Measurements from ENCODE around the gene USP4.

USP4 gene

DNA sequence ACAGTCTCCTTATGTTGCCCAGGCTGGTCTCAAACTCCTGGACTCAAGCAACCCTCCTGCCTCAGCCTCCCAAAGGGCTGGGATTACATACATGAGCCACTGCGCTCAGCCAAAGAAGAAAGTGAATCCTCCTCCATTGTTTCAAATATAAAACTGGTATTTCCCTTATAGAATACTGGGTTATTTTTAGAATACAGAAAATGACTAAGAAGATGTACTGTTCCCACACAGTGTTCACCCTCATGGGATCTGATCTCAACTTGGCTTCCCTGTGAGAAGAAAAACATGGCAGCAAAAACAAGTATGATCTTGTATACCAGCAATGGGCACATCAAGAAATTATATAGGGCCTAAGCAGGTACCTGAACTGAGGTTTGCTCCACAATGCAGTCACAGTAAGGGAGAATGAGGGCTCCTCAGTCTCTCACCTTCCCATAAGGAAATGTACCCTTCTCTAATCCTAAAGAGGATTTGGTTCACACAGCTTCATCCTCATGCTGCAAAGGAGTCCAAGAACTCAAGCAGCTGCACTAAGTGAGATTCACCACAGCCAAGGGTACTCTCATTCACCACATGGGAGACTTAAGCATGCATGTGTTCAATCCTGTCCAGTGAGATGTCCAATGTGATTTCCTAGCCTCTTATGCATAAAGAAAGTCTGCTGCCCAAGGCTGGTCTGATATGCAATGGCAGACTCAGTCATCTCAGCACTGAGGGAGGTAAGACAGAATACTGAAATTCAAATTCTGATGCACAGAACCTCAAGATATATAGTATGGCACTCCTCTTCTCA is 25.8 kb downstream of the USP4 start:
- TF ChIP-seq, protein P1, sequence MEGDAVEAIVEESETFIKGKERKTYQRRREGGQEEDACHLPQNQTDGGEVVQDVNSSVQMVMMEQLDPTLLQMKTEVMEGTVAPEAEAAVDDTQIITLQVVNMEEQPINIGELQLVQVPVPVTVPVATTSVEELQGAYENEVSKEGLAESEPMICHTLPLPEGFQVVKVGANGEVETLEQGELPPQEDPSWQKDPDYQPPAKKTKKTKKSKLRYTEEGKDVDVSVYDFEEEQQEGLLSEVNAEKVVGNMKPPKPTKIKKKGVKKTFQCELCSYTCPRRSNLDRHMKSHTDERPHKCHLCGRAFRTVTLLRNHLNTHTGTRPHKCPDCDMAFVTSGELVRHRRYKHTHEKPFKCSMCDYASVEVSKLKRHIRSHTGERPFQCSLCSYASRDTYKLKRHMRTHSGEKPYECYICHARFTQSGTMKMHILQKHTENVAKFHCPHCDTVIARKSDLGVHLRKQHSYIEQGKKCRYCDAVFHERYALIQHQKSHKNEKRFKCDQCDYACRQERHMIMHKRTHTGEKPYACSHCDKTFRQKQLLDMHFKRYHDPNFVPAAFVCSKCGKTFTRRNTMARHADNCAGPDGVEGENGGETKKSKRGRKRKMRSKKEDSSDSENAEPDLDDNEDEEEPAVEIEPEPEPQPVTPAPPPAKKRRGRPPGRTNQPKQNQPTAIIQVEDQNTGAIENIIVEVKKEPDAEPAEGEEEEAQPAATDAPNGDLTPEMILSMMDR (IDR thresholded peaks at IDR 0.05; ENCODE audit: low read depth, low read length, missing control alignments) = no peak
- in situ Hi-C loops (cut with HindIII; ENCODE audit: low sequenced_read_pairs) = no loop called here
- DNase-seq (ENCODE audit: low read depth) = no peak
- H3K4me3 ChIP-seq (ENCODE audit: low read depth, low read length) = no peak overlapping the region

DNA sequence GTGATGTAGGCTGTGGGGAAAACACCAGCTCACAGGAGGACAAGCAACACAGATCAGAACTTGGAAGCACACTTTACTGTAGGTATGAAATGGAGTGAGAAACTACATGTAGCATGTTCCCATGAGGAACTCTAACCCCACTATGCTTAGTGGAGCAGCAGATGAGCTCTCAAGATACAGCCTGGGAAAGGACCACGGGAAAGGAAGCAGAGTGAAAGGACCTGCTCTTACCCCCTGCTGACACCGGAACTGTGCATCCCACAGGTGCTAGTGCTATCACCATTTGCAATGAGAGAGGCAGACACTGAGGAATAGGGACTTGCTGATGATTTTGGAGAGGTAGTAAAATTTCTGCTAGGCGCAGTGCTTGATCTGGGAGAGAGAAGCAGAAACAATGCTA is 28.6 kb downstream of the USP4 start:
- no peak for DNase-seq (ENCODE audit: low read depth)
- in situ Hi-C loops (cut with HindIII; ENCODE audit: low sequenced_read_pairs) = no loop called here
- TF ChIP-seq, protein P1 (IDR thresholded peaks at IDR 0.05; ENCODE audit: low read depth, low read length, missing control alignments) = no peak
- no peak overlapping the region for H3K4me3 ChIP-seq (ENCODE audit: low read depth, low read length)

DNA sequence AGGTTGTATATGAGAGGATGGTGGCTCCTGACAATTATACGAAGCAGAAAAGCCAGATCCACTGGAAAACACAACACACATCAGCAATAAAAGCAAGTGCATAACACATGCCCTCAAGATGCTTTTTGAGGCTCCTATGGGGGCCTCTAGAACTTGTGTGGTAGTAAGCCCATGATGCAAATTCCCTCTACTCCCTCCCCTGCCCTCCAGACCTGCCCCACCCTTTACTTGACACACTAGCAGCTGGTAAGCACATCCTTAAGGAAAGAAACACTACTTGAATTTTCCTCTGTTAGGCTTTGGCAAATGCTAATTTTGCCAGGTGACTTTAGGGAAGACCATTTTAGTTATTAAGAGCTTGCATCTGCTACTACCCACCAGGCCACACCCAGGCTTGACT is 29.2 kb downstream of the USP4 start:
- in situ Hi-C loops (cut with HindIII; ENCODE audit: low sequenced_read_pairs) = no loop called here
- H3K4me3 ChIP-seq (ENCODE audit: low read depth, low read length) = no peak overlapping the region
- TF ChIP-seq, protein P1 (IDR thresholded peaks at IDR 0.05; ENCODE audit: low read depth, low read length, missing control alignments) = no peak
- no peak for DNase-seq (ENCODE audit: low read depth)

DNA sequence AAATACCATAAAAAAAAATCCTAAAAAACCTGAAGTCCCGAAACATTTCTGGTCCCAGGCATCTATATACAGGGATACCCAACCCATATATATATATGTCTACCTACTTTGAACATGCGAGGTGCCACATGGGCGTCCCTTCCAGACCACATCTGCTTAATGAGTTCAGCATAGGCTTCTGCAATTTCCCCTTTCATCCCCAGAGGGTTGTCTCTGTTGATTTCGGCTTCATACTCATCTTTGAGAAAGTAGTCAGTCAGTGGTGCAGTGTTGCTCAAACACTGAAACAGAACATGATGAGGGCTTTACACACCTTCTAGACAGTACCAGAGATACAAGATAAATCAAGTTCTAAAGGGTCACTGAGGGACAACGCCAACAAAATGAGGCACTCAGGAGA is 34.2 kb downstream of the USP4 start:
- TF ChIP-seq, protein P1 (IDR thresholded peaks at IDR 0.05; ENCODE audit: low read depth, low read length, missing control alignments) = no peak
- no peak overlapping the region for H3K4me3 ChIP-seq (ENCODE audit: low read depth, low read length)
- DNase-seq (ENCODE audit: low read depth) = no peak
- in situ Hi-C loops (cut with HindIII; ENCODE audit: low sequenced_read_pairs) = no loop called here

DNA sequence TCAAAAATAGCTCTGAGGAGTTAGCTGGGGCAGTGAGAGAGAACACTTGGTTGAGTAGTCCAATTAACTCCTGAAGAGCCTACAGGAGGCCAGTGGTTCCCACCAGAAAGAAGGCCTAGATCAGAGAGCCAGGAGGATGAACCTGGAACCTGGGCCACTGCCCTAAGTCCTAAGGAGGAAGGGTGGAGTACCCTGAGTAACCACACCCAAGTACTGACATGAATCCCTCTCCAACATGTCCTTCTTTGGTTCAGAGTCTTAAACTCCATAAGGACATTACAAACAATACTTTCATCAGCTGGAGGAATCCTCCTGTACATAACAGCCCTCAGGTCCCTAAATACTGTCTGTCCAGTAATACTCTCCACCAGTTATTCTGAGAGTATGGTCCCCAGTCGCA is 37.2 kb downstream of the USP4 start:
- DNase-seq (ENCODE audit: low read depth) = no peak
- no peak overlapping the region for H3K4me3 ChIP-seq (ENCODE audit: low read depth, low read length)
- TF ChIP-seq, protein P1 (IDR thresholded peaks at IDR 0.05; ENCODE audit: low read depth, low read length, missing control alignments) = no peak
- in situ Hi-C loops (cut with HindIII; ENCODE audit: low sequenced_read_pairs) = no loop called here

DNA sequence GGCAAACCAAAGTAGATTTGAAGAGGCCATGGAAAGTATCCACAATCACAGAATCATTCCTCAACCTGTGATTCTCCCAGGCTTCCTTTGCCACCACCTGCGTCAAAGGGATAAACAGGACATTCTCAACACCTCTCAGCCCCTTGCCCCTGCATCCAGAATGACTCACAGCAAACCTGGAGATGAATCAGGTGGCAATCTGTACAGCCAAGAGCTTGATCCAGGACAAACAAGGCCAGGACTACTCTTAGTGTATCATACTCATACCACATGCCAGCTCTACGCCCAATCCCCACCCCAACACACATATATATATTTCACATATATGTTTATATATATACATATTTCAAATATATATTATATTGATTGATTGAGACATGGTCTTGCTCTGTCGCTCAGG is 39.3 kb downstream of the USP4 start:
- DNase-seq (ENCODE audit: low read depth) = no peak
- in situ Hi-C loops (cut with HindIII; ENCODE audit: low sequenced_read_pairs) = no loop called here
- H3K4me3 ChIP-seq (ENCODE audit: low read depth, low read length) = no peak overlapping the region
- TF ChIP-seq, protein P1 (IDR thresholded peaks at IDR 0.05; ENCODE audit: low read depth, low read length, missing control alignments) = no peak

Measured in astrocyte of the cerebellum (primary cell).